Muscle of arm (tissue), 12 donors: ENCODE data around the gene MED22. TPM values are rescaled to one million over a fixed set of nuclear protein-coding genes. Genes with fewer than 3 reads are reported as not detected.

Experiments used
- DNase-seq: peaks from one replicate; pipeline ENCODE4 v3.0.0-alpha.2; 2013
- polyA plus RNA-seq, 12 donors: library from polyadenylated mRNA; unstranded; fragments of 120-200 nt; gene quantifications; one replicate each; pipeline ENCODE4 v1.2.1, GENCODE V29; 2013; ENCODE audit not compliant: insufficient read length in 12 of 12

Gene MED22
- polyA plus RNA-seq, 12 donors = 18.8 to 27.5 (median 21.7) TPM; not detected in 1

DNA sequence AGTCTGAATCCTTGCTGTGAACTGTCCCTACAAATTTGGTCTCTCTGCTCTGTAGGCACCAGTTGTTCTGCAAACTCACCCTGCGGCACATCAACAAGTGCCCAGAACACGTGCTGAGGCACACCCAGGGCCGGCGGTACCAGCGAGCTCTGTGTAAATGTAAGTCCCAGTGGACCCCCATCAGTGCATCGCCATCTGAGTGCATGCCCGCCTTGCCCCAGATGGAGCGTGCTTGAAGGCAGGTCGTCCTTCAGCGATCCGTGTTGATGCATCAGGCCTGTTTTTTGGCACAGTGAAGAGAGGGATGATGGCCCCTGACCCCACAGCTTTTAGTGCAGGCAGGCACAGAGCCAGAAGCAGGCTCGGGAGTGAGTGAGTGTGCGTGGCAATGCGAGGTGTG is 9.7 kb upstream of the MED22 start:
- no peak for DNase-seq

GRCh38 chr9:133356391-133357091 is 8.6 kb upstream of the MED22 start, which contains the start of the genes SURF1 and SURF2:
SURF1 (minus strand) TSS chr9:133356487; CDS start chr9:133356453, 34 bp downstream.
SURF2 (plus strand) TSS chr9:133356550; CDS start chr9:133356593, 43 bp downstream.
- peak; percentile 85 for DNase-seq

DNA sequence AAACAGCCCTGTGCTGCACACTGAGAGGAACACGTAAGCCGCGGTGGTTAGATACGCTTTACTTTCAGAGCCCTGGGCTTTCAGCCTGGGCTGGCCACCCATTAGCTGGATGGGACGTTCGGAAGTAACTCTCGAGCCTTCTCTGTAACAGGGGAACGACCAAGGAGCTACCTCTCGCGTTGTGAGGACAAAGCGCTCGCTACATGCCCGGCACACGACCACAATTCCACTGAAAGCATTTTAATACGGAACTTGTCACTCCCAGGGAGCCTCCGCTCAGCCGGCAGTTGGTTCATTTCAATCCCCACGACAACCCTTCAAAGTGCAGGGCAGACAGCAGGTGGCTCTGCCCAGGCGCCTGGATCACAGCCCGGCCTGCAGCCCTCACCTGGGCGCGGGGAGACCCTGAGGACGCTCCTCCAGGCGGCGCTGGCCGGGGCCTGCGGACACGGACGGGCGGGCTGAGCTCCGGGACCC is 8.0 kb upstream of the MED22 start:
- no peak for DNase-seq

- DNase-seq = no peak
Measured at GRCh38 chr9:133354766-133355165, 6.8 kb upstream of the MED22 start.

- no peak for DNase-seq
Measured at GRCh38 chr9:133353548-133353947, 5.6 kb upstream of the MED22 start.

GRCh38 chr9:133352635-133353340 is 4.9 kb upstream of the MED22 start:
- DNase-seq = no peak

DNA sequence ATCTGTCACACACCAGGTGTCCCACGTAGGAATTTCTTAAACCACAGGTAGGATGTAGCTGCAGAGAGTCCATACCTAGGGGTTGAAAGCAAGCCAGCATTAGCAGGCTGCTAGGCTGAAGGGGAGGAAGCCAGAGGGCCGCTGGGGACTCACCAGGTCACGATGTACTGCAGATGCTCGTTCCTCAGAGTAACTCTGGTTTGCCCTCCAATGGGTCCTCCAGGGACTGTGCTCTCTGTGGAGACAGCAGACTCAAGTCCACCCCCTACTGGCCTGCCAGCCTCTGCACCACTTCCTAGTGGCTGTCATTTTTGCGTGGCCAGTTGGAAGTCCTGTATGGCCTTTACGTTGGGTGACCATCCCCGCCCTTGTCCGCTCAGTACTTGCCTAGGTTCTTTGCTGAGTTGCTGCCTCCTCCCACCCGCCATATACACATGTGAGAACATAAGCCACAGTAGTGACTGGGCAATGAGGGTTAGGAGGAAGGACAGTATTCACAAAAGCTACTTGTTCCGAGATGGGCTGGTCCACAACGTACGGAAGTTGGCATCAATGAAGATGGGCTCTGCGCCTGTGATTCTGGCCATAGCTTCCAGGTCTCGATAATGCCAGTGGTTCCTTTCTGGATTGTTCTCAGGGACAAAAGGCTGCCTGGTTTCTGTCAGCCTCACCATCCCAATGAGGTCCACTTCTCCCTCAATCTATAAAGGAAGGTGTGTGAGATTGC is 4.1 kb upstream of the MED22 start:
- no peak for DNase-seq

DNA sequence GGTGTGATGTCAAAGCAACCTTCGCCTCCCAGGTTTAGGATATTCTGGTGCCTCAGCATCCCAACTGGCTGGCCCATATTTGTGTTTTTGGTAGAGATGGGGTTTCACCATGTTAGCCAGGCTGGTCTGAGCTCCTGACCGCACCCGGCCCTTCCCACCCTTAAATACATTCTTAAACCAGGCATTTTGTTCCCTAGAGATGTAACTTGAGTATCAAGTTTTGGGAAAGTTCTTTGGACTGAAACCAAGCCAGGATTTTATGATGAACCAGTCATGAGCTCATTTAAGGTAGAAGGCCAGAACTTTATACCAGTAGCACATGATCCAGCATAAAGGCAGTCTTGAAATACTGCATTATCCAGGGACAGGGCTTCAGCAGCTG is 3.6 kb upstream of the MED22 start:
- DNase-seq = no peak

- DNase-seq = no peak
Measured at GRCh38 chr9:133349965-133350616, 2.2 kb upstream of the MED22 start.

- DNase-seq = no peak
Measured at GRCh38 chr9:133348718-133349573, 1.0 kb upstream of the MED22 start.

GRCh38 chr9:133347515-133347984 is 381 bp downstream of the MED22 start:
- peak; percentile 43 for DNase-seq

DNA sequence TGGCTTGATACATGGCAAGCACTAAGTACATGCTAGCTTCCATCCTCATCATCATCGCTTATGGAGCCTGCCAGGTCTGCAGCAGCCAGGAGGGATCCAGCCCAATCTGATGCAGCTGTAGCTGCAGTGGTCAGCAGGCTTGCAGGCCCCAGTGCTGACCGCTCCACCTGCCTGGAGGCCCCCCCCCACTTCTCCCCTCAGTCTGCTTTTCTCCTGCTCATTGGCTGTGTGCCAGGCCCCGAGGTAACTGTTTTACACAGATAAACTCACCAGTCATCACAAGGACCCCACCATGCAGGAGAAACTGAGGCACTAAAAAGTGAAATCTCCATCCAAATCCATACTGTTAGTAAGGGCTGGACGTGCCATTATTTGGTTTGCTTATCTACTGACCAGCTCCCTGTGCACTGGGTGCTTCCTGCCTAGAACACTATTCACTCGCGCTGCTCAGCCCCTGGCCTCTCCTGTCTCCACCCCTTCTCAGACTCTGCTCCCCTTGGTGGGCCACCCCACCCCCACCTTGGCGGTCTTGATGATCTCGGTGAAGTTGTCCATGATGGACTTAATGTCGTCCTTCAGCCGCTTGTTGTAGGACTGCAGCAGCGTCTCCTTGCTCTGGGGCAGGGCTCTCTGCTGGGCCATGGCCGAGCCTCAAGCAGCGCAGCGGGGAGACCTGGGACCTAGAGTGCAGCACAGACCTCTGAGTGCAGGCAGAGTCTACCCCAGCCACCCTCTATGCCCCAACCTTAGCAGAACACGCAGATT is 1.7 kb downstream of the MED22 start:
- DNase-seq = no peak

- no peak for DNase-seq
Measured at GRCh38 chr9:133345596-133345995, 2.3 kb downstream of the MED22 start.

DNA sequence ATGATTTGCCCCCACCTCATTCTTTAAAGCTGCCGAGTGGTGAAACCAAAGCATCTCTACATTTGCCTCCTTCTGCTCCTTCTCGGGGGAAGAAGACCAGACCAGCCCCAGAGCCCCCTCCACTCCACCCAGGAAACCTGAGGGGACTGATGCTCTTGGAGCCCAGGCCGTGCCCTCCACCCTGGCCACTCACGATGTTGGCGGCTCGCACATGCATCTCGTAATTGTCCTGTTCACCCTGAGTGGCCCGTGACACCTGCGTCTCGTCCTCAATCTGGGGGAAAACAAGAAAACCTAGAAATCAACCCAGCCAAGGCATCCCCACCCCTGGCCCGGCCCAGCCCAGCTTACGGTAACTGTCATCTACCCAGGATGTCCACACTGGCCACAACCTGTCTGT is 3.0 kb downstream of the MED22 start:
- no peak for DNase-seq

DNA sequence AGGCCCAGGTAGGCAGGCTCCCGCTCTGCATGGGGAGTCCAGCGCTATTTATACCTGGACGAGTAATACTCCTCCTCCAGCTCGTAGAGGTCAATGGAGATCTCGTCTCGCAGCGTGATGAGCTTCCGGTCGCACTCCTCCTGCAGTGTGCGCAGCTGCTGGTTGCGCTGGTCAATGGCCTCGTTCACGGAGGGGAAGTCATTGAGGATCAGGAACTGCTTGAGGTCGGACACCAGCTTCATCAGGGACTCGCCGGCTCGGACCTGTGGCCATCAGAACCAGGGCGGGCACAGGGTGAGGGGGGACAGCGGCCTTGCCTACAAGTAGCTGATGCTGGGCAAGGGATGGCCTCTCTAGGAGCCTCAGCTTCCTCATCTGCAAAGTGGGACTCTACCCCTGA is 3.9 kb downstream of the MED22 start:
- no peak for DNase-seq

DNA sequence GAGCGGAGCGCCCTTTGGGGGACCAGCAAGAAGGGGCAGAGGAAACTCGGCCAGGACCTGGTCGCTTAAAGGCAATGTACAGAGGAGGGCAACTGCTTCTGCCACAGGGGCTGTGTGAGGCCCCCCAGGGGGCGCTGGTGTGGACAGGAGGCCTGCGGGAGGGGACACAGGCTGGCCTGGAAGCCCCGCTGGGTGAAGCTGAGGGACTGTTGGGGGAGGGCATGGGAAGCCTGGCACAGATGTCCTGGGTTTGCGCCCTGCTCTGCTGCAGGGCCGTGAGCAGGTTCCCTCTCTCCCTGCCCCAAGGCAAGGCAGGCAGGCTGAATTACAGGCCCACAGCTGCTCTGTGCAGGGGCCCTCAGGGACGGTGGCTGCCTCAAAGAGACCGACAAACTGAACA is 5.4 kb downstream of the MED22 start:
- DNase-seq = no peak

GRCh38 chr9:133342069-133342406 is 5.9 kb downstream of the MED22 start:
- no peak for DNase-seq

DNA sequence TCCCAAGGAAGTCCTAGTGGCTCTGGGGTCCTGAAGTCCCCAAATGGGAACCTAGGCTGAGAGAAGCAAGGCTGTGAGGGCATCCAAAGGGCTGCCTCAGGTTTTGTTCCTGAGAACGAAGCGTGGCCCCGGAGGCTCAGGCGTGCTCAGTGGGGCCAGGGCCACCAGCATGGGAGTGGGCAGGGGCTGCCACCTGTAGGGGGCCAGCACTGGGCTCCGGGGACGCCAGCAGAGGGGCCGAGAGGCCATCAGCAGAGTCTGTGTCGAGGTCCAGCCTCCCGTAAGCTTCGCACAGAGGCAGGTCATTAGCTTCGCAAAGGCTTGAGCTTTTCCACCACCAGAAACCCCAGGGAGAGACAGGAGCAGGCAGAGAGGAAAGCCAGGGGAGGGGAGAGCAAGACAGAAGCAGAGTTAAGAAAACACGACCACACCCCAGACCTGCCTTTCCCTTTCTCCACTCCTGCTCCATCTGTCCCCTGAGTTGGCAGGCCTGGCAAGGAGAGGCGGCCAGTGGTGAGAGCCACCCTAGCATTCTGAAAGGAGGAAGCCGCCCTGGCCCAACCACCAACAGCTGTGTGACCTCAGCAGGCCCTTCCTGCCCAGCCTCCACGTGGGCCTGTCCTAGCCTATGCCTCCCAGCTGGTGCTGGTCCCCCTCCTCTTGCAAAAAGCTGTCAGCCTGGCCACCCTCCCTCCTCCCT is 6.4 kb downstream of the MED22 start:
- no peak for DNase-seq

DNA sequence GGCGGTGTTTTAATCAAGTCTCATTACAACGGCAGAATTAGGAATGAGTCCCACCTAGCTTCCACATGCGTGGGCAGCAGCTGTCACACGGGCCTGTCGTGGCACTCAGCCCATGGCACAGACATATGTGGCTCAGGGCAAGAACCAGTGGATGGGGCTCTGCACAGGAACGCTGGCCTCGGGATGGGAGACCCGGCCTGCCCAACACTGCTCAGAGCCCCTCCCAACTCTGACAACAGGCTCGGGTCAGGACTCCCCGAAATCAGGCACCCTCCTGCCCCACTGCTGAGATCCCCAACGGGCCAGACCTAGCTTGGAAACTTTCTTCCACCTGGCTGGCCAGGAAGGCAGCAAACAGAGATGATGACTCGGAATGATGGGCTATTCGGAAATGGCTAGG is 7.0 kb downstream of the MED22 start:
- no peak for DNase-seq

DNA sequence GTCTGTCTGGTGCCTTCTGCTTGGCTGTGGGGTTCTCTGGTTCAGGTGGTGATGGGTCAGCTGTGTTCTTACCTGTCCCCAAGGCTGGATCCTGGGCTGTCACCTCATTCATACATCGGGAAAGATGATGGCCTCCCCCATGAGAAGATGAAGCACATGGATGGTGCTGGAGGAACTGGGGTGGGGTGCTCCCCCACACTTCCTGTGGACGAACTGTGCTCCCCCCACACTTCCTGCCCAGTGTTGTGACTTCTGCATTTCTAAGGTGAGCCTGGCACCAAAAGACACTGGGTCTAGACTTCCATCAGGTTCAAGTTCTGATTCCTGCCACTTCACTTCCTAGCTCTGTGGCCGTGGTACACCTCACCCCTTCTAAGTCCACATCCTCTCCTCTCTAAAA is 7.7 kb downstream of the MED22 start:
- DNase-seq = no peak
